Measurements from ENCODE around the gene PEPD.
A peak's percentile ranks its signal among the peaks of the same experiment; 100 is the strongest.

Gene PEPD

GRCh38 chr19:33373453-33374235, 147.9 kb downstream of the PEPD start, which contains the start of gene CEBPG:
Gene CEBPG, plus strand, starts transcription at chr19:33373709. Its CDS starts 5,531 bp downstream, at chr19:33379240.
- peaks cover 42% of the 10 kb centered on the region for H3K79me2 ChIP-seq (ENCODE audit: insufficient read depth, low read length)
- no peaks in the 10 kb centered on the region for H3K27me3 ChIP-seq (ENCODE audit: insufficient read depth, low read length)
- peak within 1 kb of the TSS; percentile 89 for H3K9ac ChIP-seq (ENCODE audit: low read length)
- no peaks in the 10 kb centered on the region for H3F3A ChIP-seq (ENCODE audit: insufficient read depth, low read length)
- H3K27ac ChIP-seq (ENCODE audit: low read depth, low read length, poor library complexity, severe bottlenecking): peak within 1 kb of the TSS; percentile 39
- H2AFZ ChIP-seq (ENCODE audit: low read length): no peak within 1 kb of the TSS
- H3K9me2 ChIP-seq (ENCODE audit: low read depth, low read length): no peaks in the 10 kb centered on the region
- H3K4me2 ChIP-seq (ENCODE audit: low read length): peak within 1 kb of the TSS; percentile 95
- no peaks in the 10 kb centered on the region; the same call in 1 of the 2 replicates for H4K20me1 ChIP-seq (ENCODE audit: insufficient read depth, low read length)
- peak within 1 kb of the TSS; percentile 92 for H3K4me3 ChIP-seq (ENCODE audit: low read depth, low read length, poor library complexity, severe bottlenecking)
- H3K4me1 ChIP-seq (ENCODE audit: insufficient read depth, low read length, severe bottlenecking): peaks cover 38% of the 10 kb centered on the region
- TF ChIP-seq CTCF (IDR thresholded peaks at IDR 0.05; ENCODE audit: low read length) (0 out of 2 replicates have a peak, but pooled peaks have one; percentile 10), EZH2 (IDR thresholded peaks at IDR 0.05; ENCODE audit: borderline replicate concordance, low read length) (no peak)
- H3K36me3 ChIP-seq (ENCODE audit: insufficient read depth, low read length): no peaks in the 10 kb centered on the region
- no peaks in the 10 kb centered on the region for H3K9me3 ChIP-seq (ENCODE audit: low read length)

GRCh38 chr19:33370783-33371182, 150.8 kb downstream of the PEPD start:
- H3K9ac ChIP-seq (ENCODE audit: low read length): no peak overlapping the region
- no peak overlapping the region for H3K27ac ChIP-seq (ENCODE audit: low read depth, low read length, poor library complexity, severe bottlenecking)
- TF ChIP-seq CTCF (IDR thresholded peaks at IDR 0.05; ENCODE audit: low read length) (no peak), EZH2 (IDR thresholded peaks at IDR 0.05; ENCODE audit: borderline replicate concordance, low read length) (no peak)
- H3K9me2 ChIP-seq (ENCODE audit: low read depth, low read length): no peaks in the 10 kb centered on the region
- H3K9me3 ChIP-seq (ENCODE audit: low read length): no peaks in the 10 kb centered on the region
- no peaks in the 10 kb centered on the region for H3K27me3 ChIP-seq (ENCODE audit: insufficient read depth, low read length)
- H3K36me3 ChIP-seq (ENCODE audit: insufficient read depth, low read length): no peaks in the 10 kb centered on the region
- H3K4me2 ChIP-seq (ENCODE audit: low read length): no peak overlapping the region
- no peak overlapping the region for H2AFZ ChIP-seq (ENCODE audit: low read length)
- no peaks in the 10 kb centered on the region for H3F3A ChIP-seq (ENCODE audit: insufficient read depth, low read length)
- no peak overlapping the region for H3K4me3 ChIP-seq (ENCODE audit: low read depth, low read length, poor library complexity, severe bottlenecking)
- H3K79me2 ChIP-seq (ENCODE audit: insufficient read depth, low read length): peaks cover 17% of the 10 kb centered on the region
- no peaks in the 10 kb centered on the region for H4K20me1 ChIP-seq (ENCODE audit: insufficient read depth, low read length)
- H3K4me1 ChIP-seq (ENCODE audit: insufficient read depth, low read length, severe bottlenecking): peaks cover 27% of the 10 kb centered on the region

- Histone ChIP-seq H3K4me1 (ENCODE audit: insufficient read depth, low read length, severe bottlenecking) (peaks cover 10% of the 10 kb centered on the region), H3K79me2 (ENCODE audit: insufficient read depth, low read length) (no peaks in the 10 kb centered on the region), H3K27ac (ENCODE audit: low read depth, low read length, poor library complexity, severe bottlenecking) (no peak overlapping the region), H3K4me2 (ENCODE audit: low read length) (no peak overlapping the region), H3K9ac (ENCODE audit: low read length) (no peak overlapping the region), H3K27me3 (ENCODE audit: insufficient read depth, low read length) (no peaks in the 10 kb centered on the region), H3K9me2 (ENCODE audit: low read depth, low read length) (no peaks in the 10 kb centered on the region), H3F3A (ENCODE audit: insufficient read depth, low read length) (no peaks in the 10 kb centered on the region), H4K20me1 (ENCODE audit: insufficient read depth, low read length) (no peaks in the 10 kb centered on the region), H2AFZ (ENCODE audit: low read length) (no peak overlapping the region), H3K36me3 (ENCODE audit: insufficient read depth, low read length) (no peaks in the 10 kb centered on the region), H3K9me3 (ENCODE audit: low read length) (no peaks in the 10 kb centered on the region), H3K4me3 (ENCODE audit: low read depth, low read length, poor library complexity, severe bottlenecking) (no peak overlapping the region)
- TF ChIP-seq CTCF (IDR thresholded peaks at IDR 0.05; ENCODE audit: low read length): no peak
- no peak for TF ChIP-seq EZH2 (IDR thresholded peaks at IDR 0.05; ENCODE audit: borderline replicate concordance, low read length)
Measured at GRCh38 chr19:33368074-33368864, 153.3 kb downstream of the PEPD start.

Data from OCI-LY1 (cell line).